Keratinocyte (primary cell): Measurements from ENCODE around the gene CCDC12. TPM values are rescaled to one million over a fixed set of nuclear protein-coding genes. Genes with fewer than 3 reads are reported as not detected.

Source experiments
- DNase-seq: peaks from one replicate; pipeline ENCODE4 v3.0.0-alpha.2; 2011; ENCODE audit warnings: low read depth, missing footprints, low spot score
- FAIRE-seq: peaks from 2 replicates; lab custom pipeline; 2011; peaks lifted over from hg19 to GRCh38; lab: Jason Lieb, UNC
- H2AFZ ChIP-seq: 2 replicates; pipeline ENCODE4 v1.6.0; 2012; ENCODE audit warnings: low read length, control low read depth, inconsistent platforms; ENCODE audit not compliant: control insufficient read depth
- H3K27ac ChIP-seq: 2 replicates; pipeline ENCODE4 v1.5.1; 2011; ENCODE audit warnings: low read length; ENCODE audit not compliant: control insufficient read depth, insufficient read depth
- H3K27me3 ChIP-seq: 3 replicates; pipeline ENCODE4 v1.6.0; 2011; ENCODE audit warnings: low read length; ENCODE audit not compliant: control insufficient read depth, insufficient read depth; ENCODE audit errors: extremely low read depth
- H3K36me3 ChIP-seq, 2 experiments: 2 replicates in 1 of 2; 3 replicates in 1 of 2; pipeline ENCODE4 v1.5.1; 2011; ENCODE audit warnings: low read length in 2 of 2, mild to moderate bottlenecking in 1 of 2; ENCODE audit not compliant: control insufficient read depth in 2 of 2, insufficient read depth in 2 of 2; ENCODE audit errors: extremely low read depth in 1 of 2
- H3K4me1 ChIP-seq: 3 replicates; pipeline ENCODE4 v1.5.1; 2011; ENCODE audit warnings: low read length; ENCODE audit not compliant: control insufficient read depth, insufficient read depth; ENCODE audit errors: extremely low read depth
- H3K4me2 ChIP-seq: 3 replicates; pipeline ENCODE4 v1.6.0; 2011; ENCODE audit warnings: low read depth, low read length; ENCODE audit not compliant: control insufficient read depth, insufficient read depth; ENCODE audit errors: extremely low read depth
- H3K4me3 ChIP-seq, 3 experiments: fragments of 200-600 bp in 1 of 3; sonication (generic) in 1 of 3; 2 replicates in 2 of 3; 3 replicates in 1 of 3; pipeline ENCODE4 v1.5.1; 2011 to 2016; ENCODE audit warnings: low read length in 3 of 3, mild to moderate bottlenecking in 3 of 3, control low read depth in 2 of 3, inconsistent platforms in 1 of 3, low read depth in 1 of 3, mixed read lengths in 1 of 3, mixed run types in 1 of 3, moderate library complexity in 1 of 3; ENCODE audit not compliant: control insufficient read depth in 2 of 3, insufficient read depth in 2 of 3; ENCODE audit errors: extremely low read depth in 1 of 3
- H3K79me2 ChIP-seq: 2 replicates; pipeline ENCODE4 v1.6.0; 2012; ENCODE audit warnings: low read length; ENCODE audit not compliant: control insufficient read depth, insufficient read depth
- H3K9ac ChIP-seq: 3 replicates; pipeline ENCODE4 v1.6.0; 2011; ENCODE audit warnings: low read length; ENCODE audit not compliant: control insufficient read depth, insufficient read depth; ENCODE audit errors: extremely low read depth
- H3K9me1 ChIP-seq: 3 replicates; pipeline ENCODE4 v1.6.0; 2011; ENCODE audit warnings: low read length; ENCODE audit not compliant: control insufficient read depth, insufficient read depth; ENCODE audit errors: extremely low read depth
- H3K9me3 ChIP-seq: 2 replicates; pipeline ENCODE4 v1.5.1; 2012; ENCODE audit warnings: low read depth, low read length; ENCODE audit not compliant: control insufficient read depth
- H4K20me1 ChIP-seq: 3 replicates; pipeline ENCODE4 v1.6.0; 2011; ENCODE audit warnings: low read length; ENCODE audit not compliant: control insufficient read depth, insufficient read depth; ENCODE audit errors: extremely low read depth
- EZH2 ChIP-seq: IDR thresholded peaks from one replicate; pipeline ENCODE4 v1.6.1; 2012; ENCODE audit warnings: inconsistent platforms, mild to moderate bottlenecking, low read length, moderate library complexity
- dilution Hi-C: fragments of 300-500 bp; cut with MboI; formaldehyde crosslinking; loops from one replicate; pipeline ENCODE4 v1.7.0; 2020; ENCODE audit warnings: low sequenced_read_pairs; ENCODE audit not compliant: extremely low pct_ligation_motif_present
- polyA plus RNA-seq, 5 experiments: library from polyadenylated mRNA; depleted of rRNA in 3 of 5; stranded (reverse) in 3 of 5; stranded (forward) in 1 of 5; unstranded in 1 of 5; fragments of >200 nt; gene quantifications; 1 replicate in 1 of 5; 2 replicates in 3 of 5; 3 replicates in 1 of 5; pipeline versions ENCODE4 v1.2.1 to v1.2.3, GENCODE V29; 2011 to 2012; ENCODE audit warnings: missing spikeins in 2 of 5, low read depth in 1 of 5, low replicate concordance in 1 of 5
- TF ChIP-seq, protein P1 (sequence below), 3 experiments: IDR thresholded peaks in 1 of 3; conservative IDR thresholded peaks in 1 of 3; optimal IDR thresholded peaks in 1 of 3; 2 replicates in 2 of 3; 3 replicates in 1 of 3; pipeline versions ENCODE3 to v1.5.1; 2011; ENCODE audit warnings: low read length in 3 of 3, mild to moderate bottlenecking in 3 of 3, moderate library complexity in 2 of 3, control low read depth in 1 of 3, inconsistent platforms in 1 of 3; ENCODE audit not compliant: insufficient read depth in 2 of 3; ENCODE audit errors: extremely low read depth in 1 of 3

CCDC12 gene
- polyA plus RNA-seq, 1 donor (not counting 4 experiments of a cell fraction or from before 2014, with no cell fraction given): 27.5 TPM

DNA sequence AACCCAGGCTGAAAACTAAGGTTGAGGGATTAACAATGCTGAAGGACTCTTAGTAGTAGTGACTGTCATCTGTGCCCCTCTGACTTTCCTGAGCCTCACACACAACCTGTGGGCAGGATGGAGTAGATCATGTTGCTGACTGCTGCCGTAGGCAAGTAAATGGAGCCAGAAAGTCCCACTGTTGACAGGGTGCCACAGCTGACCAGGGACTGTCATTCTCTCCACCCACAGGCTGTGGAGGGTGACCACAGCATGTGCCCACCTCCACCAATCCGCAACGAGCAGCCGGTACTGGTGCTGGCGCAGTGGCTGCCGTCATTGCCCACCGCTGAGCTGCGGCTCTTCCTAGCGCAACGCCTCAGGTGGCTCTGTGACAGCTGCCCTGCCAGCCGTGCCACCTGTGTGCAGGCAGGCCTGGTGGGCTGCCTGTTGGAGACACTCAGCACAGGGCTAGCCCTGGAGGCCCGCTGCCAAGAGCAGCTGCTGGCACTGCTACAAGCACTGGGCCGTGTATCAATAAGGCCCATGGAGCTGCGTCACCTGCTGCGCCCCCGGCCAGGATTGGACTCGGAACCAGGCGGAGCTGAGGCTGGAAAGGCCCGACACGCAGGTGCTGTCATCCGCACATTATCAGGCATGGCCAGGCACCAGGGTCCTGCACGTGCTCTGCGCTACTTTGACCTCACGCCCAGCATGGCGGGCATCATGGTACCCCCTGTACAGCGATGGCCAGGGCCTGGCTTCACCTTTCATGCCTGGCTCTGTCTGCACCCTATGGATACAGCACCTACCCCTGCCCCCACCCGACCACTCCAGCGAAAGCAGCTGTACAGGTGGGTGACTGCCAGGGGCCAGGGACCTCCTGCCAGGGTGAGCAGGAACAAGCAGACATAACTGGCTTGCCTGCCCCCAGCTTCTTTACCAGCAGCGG lies 18.5 kb upstream of the CCDC12 start:
- Histone ChIP-seq H2AFZ (no peak overlapping the region), H3K27me3 (no peaks in the 10 kb centered on the region), H3K4me2 (no peak overlapping the region), H3K36me3 (peaks cover 25 to 50% of the 10 kb centered on the region in 2 experiments), H3K9me3 (no peaks in the 10 kb centered on the region), H4K20me1 (peaks cover 3% of the 10 kb centered on the region), H3K4me1 (peaks cover 11% of the 10 kb centered on the region), H3K4me3 (no peak overlapping the region), H3K9me1 (no peaks in the 10 kb centered on the region), H3K79me2 (no peaks in the 10 kb centered on the region), H3K27ac (no peak overlapping the region), H3K9ac (no peak overlapping the region)
- DNase-seq (no peak), FAIRE-seq (no peak)
- TF ChIP-seq, protein P1, sequence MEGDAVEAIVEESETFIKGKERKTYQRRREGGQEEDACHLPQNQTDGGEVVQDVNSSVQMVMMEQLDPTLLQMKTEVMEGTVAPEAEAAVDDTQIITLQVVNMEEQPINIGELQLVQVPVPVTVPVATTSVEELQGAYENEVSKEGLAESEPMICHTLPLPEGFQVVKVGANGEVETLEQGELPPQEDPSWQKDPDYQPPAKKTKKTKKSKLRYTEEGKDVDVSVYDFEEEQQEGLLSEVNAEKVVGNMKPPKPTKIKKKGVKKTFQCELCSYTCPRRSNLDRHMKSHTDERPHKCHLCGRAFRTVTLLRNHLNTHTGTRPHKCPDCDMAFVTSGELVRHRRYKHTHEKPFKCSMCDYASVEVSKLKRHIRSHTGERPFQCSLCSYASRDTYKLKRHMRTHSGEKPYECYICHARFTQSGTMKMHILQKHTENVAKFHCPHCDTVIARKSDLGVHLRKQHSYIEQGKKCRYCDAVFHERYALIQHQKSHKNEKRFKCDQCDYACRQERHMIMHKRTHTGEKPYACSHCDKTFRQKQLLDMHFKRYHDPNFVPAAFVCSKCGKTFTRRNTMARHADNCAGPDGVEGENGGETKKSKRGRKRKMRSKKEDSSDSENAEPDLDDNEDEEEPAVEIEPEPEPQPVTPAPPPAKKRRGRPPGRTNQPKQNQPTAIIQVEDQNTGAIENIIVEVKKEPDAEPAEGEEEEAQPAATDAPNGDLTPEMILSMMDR (optimal IDR thresholded peaks at IDR 0.05 in 1 of 3, IDR thresholded peaks at IDR 0.05 in 1 of 3, conservative IDR thresholded peaks at IDR 0.05 in 1 of 3; ENCODE audit: extremely low read depth in 1 of 3, insufficient read depth in 2 of 3, low read length in 3 of 3): no peak
- TF ChIP-seq EZH2: no peak
- dilution Hi-C loops: no loop called here

DNA sequence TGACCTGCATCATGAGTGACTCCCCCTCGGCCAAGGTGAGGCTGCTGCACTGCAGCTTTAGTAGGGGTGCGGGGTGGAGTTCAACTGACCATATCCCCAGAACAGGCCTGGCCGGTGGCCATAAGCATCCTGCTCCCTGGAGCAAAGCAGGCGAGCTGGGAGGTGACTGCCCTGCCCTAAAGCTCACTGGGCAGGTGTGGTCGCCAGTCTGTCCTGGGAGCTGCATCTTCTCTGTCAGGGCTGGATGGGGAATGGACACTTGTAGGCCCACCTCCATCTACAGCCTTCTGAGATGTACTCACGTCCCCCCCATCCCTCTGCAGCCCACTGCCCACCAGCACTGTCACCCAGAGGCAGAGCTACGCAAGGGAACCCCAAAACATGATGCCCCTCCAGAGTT lies 17.4 kb upstream of the CCDC12 start:
- dilution Hi-C loops: no loop called here
- H3K4me3 ChIP-seq: no peak overlapping the region
- H3K4me2 ChIP-seq: no peak overlapping the region
- H3K9me3 ChIP-seq: no peaks in the 10 kb centered on the region
- TF ChIP-seq EZH2: no peak
- TF ChIP-seq, protein P1 (optimal IDR thresholded peaks at IDR 0.05 in 1 of 3, IDR thresholded peaks at IDR 0.05 in 1 of 3, conservative IDR thresholded peaks at IDR 0.05 in 1 of 3; ENCODE audit: extremely low read depth in 1 of 3, insufficient read depth in 2 of 3, low read length in 3 of 3): no peak
- DNase-seq (no peak), FAIRE-seq (no peak)
- H3K36me3 ChIP-seq: peaks cover 25 to 46% of the 10 kb centered on the region in 2 experiments
- peaks cover 11% of the 10 kb centered on the region for H3K4me1 ChIP-seq
- H3K9me1 ChIP-seq: no peaks in the 10 kb centered on the region
- no peak overlapping the region for H2AFZ ChIP-seq
- no peak overlapping the region for H3K9ac ChIP-seq
- no peaks in the 10 kb centered on the region for H3K27me3 ChIP-seq
- no peaks in the 10 kb centered on the region for H3K79me2 ChIP-seq
- H3K27ac ChIP-seq: no peak overlapping the region
- H4K20me1 ChIP-seq: peaks cover 3% of the 10 kb centered on the region
